Cerebellar cortex (tissue), 1 donor: ENCODE measurements around the gene PLCL1.

Experiments used
- DNase-seq: peaks from one replicate; pipeline ENCODE4 v3.0.0-alpha.2; 2015; ENCODE audit warnings: low spot score

Gene PLCL1

DNA sequence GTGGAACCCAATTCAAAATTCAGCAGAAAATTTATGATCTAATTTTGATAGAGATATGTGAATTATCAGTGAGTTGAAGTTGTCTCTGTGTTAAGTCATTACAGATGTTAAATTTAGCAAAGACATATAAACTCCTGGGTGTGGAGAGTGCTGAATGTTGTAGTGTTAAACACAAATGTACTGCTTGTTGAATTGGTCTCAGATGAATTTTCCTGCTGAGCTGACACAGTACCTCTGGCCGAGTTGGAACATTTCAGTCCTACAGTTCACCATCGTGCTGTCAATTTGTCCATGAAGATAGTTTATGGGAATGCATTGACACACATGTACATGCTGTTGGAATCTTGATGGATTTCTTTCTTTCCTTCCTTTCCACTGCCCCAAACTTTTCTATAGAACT is 255.9 kb downstream of the PLCL1 start:
- DNase-seq = no peak

DNA sequence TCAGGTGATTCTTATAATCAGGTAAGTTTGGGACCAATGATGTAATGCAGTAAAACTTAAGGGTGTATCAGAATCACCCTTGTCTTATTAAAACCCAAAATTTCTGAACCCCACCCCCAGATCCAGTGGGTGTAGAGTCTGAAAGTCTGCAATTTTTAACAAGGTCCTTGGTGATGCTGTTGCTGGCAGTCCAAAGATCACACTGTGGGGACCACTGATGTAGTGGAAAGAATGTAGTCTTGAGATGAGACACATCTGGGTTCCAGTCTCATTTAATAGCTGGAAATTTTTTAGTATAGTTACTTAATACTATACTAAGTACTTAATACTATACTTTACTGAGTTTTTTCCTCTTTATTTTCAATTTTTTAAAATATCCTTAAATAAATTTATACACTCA is 258.4 kb downstream of the PLCL1 start:
- DNase-seq = no peak

DNA sequence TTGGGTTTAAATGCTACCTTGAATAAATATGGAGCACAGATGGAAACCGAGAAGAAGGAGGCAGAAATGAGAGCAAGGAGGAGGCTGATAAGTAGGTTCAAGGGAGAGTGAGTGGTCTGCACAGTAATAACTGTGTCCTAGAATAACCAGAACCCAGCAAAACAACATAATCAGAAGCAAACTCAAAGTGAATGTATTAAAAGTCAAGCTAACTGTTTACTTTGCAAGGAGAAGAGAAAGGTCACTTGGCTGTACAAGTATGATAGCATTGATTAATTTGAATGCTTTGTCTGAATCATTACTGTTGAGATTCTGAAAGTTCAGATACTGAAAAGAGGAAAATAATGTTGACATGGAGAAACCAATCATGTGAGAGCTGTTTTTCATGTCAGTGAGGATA is 258.8 kb downstream of the PLCL1 start:
- no peak for DNase-seq

DNA sequence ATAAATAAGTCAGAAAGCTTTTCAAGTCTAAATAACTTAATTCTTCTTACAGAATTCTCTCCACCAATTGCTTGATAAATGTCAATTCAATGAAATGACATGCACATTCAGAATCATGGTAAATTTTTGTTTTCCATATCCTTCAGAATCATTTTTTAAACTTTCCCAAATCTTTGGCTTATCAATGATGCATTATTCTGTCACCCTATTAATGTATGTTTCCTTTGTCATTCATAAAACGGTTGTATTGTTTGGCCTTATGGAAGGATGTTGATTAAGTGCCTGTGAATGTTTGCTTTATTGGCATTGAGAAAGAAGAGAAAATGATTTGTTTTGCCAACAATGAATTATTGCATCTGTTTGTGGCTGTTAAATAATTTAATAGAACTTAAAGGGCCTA is 260.9 kb downstream of the PLCL1 start:
- DNase-seq = no peak

DNA sequence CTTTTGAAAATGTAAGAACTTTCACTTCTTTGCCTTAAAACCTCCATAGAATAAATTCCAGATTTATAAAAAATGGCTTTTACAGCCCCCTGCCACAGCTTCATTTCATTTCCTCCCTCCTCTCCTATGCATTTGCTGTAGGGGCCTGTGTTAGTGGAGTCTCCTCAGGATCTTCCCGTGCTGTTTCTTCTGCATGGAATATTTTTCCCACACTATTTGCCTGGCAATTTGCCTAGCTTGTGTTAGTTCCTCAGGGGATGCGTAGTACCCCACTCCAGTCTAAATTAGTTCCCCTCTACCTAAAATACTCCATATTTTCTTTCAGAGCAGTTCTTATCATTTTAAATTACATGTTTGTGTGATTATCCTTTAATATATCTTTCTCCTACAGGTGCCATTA is 262.2 kb downstream of the PLCL1 start:
- no peak for DNase-seq

DNA sequence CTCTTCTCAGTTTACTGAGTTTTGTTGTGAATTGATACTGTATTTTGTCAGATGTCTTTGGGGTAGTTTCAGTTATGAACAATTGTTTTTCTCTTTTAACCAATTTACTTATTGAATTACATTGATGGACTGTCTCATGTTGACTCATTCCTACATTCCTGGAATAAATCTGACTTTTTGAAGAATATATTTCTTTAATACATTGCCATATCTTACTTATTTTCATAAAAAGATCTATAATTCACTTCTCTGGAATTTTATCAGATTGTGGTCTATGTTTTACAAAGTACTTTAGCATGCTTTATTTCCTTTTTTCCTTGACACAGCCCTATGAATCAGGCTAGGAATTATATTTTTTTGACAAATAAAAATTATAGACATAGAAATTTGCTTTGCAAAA is 268.3 kb downstream of the PLCL1 start:
- DNase-seq = no peak

DNA sequence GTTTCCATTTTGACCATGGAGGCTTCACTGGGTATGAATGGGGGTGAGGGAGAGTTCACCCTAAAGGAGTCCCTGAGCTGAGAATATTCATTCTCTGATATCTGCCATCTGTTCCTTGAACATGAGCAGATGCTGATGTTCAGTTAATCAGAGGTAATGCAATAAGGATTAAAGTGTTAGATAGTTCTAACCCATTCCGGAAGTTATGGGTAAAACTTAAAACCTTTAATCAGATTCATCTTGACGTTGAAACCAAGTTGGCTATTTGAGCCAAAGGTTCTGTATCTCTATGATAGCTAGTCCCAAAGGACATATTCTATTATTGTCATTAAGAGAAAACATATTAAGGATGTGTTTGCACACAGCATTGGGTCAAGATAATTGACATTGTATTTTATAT is 268.9 kb downstream of the PLCL1 start:
- no peak for DNase-seq

DNA sequence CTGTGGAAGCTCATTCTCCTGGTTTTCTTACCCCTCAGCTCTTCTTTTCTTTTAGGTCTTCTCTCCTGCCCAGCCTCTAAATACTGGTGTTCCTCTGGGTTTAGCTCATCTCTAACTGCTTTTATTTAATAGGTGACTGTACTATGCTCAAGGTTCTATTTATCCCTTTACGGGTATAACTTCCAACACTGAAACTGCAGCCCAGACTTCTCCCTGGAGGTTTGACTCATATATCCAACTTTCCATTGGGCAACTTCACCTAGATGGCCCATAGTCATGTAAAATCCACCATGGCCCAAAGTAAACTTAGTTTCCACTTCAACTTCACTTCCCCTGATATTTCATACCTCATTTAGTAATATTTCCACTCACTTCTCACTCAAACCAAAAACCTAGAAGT is 273.1 kb downstream of the PLCL1 start:
- DNase-seq = no peak

DNA sequence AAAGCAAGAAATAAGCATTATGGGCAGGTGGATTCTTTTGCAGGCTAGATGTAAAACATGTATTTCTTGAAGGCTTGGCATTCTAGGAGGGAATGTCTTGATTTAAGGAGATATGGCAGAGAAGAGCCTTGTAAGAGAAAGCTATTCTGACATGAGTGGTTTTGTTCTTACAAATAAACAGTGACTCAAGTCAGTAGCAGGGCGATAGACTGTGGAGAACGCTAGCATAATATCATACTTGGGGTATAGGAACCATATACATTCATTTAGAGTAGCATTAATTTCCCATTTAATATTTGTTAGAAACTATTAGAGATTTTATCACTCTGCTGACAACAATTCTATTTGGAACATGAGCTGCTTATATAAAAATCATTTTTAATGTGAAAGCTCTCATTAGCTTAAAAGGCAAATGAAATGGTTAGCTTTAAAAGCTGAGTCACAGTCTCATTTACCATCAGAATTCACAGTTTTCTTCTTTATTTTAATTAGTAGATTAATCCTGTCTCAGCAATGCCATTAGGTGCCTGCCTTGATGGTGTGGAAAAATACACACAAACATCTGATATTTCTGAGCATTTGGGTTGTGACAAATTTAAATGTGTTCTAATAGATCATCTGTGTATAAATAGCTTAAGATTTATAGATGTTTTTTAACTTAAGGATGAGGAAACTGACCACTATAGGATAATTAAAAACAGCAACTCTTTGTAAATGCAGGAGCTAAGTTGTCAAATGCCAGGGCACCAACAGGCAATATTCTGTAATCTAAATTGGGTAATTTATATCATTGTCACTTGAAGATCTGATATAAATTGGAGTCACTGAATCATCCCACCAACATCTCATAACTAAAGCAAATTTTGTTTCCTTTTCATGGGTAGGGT is 276.7 kb downstream of the PLCL1 start:
- DNase-seq = no peak

DNA sequence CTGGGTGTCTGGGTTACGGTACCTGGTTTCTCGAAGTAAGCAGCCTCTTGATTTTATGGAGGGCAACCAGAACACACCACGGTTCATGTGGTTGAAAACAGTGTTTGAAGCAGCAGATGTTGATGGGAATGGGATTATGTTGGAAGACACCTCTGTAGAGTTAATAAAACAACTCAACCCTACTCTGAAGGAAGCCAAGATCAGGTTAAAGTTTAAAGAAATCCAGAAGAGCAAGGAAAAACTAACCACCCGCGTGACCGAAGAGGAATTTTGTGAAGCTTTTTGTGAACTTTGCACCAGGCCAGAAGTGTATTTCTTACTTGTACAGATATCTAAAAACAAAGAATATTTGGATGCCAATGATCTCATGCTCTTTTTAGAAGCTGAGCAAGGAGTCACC is 279.8 kb downstream of the PLCL1 start:
- no peak for DNase-seq

DNA sequence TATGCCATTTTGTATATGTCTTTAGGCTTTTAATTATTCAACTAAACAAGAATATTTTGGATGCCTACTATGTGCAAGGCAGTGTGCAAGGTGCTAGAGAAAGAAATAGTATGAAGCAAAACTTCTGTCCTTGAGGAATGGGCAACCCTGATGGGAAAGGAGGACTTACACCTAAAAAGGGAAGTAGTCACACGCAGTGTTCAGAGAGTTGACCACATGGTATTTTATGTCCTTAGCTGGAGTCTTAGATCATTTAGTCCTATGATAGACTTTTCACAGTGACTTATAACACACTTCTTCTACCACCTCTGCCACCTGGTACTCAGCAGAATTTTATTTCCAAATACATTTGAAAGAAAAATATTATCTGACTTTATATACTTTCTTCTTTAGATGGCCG is 291.6 kb downstream of the PLCL1 start:
- DNase-seq = no peak

DNA sequence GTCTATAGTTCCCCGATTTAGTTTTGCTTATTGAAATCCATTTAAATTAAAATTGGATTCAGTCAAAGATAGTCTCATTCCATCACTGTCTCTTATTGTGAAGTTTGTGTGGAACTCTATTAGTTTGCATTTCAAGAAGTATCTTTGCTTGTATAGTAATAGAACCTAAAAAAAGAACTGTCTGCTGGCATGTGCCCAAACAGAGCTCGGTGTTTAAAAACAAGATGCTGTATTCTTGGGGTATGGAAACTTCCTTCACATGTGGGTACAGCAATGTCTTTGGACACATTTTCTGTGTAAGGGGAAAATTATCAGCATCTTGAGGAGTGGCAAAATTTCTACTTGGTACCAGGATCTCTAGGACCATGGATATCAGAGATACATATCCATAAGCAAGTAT is 292.6 kb downstream of the PLCL1 start:
- DNase-seq = no peak

DNA sequence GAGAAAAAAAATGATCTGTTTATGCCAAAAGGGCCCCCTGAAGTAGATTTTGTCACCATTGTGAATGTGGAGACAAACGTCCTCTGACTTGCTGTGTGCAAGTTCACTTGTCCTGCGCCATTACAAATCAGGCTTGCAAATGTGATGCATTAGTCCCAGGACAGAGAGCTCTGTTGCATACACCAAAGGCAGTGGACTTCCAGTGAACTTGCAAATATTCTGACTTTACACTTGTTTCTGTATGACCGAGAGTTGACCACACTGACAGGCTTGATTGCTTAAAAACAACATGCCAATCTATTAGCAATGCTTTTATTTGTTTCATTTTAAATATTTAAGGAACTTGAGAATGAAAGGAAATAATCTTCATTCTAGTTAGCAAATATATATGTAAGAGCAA is 293.2 kb downstream of the PLCL1 start:
- DNase-seq = no peak

DNA sequence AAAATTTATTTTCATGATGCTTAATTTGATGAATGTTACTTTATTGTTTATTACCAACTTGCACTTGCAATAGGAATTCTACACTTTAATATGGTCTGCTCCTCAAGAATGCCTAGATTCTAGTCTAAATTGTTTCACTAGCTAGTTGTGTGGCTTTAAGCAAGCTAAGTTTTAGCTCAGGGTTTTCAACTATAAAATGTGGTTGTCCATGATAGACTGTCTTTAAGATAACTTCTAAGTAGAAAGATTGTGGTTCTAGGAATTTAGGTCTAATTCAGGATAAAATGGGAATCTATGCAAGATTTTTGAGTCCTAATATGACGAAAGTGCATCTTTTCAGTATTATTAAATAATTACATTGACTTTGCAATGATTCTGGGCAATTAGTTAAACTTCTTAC is 294.0 kb downstream of the PLCL1 start:
- DNase-seq = no peak

DNA sequence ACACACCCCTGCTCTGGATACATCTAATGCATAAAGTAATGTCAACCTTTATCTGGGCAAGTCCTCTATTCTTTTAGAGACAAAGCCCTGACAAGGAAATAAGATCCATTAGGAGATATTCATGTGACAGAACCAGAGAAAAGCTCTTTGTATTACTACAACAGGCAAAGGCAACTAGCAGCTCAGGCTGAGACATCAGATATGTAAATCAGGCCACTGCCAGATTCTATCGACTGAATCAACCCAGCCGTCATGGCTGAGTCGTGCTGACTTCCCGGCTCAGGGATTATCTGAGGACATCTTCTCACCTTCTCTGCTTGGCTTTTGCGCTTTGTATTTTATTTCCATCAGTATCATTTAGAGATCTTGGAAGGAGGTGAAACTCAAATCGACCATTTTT is 294.5 kb downstream of the PLCL1 start:
- DNase-seq = peak; percentile 4

DNA sequence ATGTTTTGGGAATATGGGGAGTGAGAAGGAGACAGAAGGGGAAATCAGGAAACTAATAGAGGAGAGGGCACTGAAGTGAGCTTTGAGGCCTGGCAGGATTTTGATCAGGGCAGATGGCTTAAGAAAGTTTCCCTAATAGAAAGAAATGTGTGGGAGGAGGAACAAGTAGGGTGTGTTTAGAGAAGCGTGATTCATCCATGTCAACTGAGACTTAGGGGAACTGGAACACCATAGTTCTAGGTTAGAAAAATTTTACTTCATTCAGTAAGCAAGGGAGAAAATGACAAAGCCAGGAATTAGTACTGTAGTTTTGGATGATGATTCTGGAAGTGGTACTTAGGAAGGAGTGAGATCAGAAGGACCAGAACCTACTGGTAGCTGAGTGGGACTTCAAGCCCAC is 296.0 kb downstream of the PLCL1 start:
- DNase-seq = no peak

DNA sequence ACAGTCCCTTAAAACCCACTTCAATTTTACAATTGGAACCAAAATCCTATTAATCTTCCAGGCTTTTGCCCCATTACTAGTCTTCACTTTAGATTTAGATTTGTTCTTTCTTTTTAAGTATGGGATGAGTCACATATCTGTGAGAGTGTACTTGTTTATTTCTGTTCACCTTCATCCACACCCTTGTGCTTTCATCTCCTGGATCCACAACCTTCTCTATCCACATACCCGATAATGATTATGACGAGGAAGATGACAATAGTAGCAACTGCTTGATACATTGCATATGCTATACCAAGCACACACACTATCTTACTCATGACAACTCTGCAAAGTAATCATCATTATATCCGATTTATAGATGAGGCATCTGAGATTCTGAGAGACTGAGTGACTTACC is 297.3 kb downstream of the PLCL1 start:
- DNase-seq = no peak

DNA sequence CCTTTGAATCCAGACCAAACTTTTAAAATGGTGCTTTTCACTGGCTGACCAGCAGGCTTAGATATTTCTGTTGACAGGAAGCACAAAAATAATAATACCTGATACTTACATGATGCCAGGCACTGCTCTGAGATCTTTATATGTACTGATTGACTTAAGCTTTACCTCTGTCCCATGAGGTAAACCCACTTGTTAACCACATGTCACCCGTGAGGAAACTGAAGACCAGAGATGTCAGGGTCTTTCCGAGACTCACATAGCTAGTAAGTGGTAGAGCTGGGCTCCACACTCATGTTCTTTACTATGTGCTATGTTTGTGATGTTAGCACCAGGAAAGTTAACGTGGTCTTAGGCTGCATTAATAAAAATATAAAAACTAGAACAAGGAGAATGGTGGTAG is 297.7 kb downstream of the PLCL1 start:
- DNase-seq = no peak

DNA sequence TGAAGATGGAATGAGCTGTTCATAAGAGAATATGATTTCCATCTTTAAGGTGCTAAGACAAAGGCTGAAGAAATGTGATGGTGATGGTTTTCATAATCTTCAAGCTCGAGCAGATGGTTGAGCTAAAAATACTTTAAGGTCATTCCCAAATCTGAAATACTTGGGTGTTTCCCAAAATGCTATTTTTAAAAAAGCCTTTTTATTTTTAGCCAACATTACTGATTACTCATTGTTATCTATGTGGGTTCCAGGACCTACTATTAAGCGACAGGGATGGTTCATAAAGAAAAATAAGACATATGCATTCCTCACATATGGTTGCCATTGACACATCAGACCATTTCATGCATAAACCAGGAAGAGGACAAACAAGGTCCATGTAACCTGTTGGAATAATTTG is 298.5 kb downstream of the PLCL1 start:
- DNase-seq = peak; percentile 19

DNA sequence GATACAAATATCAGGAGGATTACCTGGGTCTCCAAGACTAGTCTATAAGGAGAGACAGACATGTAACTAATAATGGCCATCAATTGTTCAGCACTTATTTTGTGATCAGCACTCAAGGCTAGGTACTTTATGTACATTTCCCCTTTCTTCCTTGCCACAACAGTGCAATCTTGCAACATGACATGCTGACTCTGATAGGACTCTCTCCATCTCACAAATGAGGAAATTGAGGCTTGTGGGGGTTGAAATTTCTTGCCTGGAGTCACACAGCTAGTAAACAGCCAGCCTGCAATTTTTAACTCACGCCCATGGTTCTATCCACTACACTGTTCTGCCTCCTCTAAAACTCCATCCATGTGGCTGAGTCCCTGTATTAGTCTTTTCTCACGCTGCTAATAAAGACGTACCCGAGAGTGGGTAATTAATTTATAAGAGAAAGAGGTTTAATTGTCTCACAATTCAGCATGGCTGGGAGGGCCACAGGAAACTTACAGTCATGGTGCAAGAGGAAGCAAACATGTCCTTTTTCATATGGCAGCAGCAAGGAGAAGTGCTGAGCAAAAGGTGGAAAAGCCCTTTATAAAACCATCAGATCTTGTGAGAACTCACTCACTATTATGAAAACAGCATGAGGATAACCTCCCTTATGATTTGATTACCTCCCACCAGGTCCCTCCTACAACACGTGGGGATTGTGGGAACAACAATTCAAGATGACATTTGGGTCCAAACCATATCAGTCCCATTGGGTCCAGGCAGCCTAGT is 302.4 kb downstream of the PLCL1 start:
- no peak for DNase-seq

DNA sequence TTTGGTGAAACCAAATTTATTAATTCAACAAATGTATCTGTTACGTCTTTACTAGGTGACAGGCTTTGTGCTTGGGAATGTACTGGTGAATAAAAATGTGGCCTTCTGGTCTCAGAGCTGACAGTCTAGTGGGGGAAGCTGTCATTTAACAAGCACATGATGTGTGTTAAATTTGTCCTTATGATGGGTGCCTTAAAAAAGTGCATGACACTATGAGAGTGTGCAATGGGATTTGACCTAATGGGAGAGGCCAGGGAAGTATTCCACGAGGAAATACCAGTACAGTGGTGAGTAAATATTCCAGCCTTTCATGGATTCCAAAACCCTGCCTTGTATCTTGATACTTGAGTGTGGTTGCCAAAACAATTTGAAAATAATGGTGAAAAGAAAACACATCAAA is 308.9 kb downstream of the PLCL1 start:
- no peak for DNase-seq

DNA sequence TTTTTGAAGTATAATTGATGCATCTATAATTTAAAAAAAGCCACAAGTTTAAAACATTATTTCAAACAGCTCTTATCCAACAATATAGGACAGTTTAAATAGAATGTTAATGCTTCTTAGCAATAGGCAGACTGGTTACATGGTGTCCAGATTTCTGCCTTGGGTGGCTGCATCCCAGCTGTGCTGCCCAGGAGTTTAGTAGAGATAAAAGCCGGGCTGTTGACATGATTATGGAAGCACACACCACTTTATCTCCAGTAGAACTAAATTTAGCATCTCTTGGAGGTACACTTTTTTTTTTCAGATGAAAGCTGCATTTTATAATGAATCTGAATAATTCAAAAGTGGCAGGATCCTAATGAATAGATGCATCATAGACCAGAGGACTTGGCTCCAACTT is 309.7 kb downstream of the PLCL1 start:
- no peak for DNase-seq

DNA sequence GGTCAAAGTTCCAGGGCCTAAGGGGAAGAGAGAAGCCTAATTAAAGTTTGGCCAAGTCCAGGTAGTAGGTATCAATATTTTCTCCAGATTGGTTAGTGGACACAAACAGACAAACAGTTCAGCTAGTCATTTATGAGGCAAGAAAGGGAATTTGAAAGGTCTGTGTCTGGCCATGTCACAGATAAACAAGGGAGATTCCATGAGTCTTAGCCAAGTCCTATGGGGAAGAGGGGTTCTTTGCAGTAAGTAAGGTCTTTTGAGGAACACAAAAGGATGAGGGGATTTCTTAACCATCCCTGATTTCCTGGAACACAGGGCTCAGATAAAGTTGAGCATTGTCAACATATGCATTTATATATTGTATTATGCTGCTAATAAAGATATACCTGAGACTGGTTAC is 310.8 kb downstream of the PLCL1 start:
- no peak for DNase-seq

DNA sequence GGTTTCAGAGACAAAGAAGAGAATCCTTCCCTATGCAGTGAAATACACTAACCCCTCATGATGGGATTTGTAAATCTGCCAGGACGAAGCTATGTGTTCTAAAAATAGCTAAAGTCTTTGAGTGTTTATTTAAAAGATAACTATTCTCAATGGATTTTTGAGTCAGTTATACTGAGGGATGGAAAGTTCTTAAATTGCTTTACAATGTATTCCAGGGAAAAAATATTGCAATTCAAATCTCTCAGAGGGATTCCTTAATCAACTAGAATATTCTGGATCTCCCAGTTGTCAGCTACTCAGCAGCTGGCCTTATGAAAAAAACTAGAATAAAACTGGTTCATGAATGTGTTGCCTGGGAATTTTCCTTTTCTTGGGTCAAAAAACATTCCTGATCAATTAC is 312.4 kb downstream of the PLCL1 start:
- DNase-seq = no peak
